B cell (primary cell): Measurements from ENCODE around the gene DTHD1. TPM values are rescaled to one million over a fixed set of nuclear protein-coding genes. Genes with fewer than 3 reads are reported as not detected.
A peak's percentile ranks its signal among the peaks of the same experiment; 100 is the strongest.

Experiments used
- ATAC-seq: fragments of 200-7000 bp; cut with Tn5 transposase; one replicate; pipeline ENCODE4 v1.10.0; 2021; ENCODE audit warnings: low read depth, mild to moderate bottlenecking, moderate number of reproducible peaks, moderate library complexity
- CTCF ChIA-PET: fragments of 350-600 bp; sonication (Branson Sonifier 250); formaldehyde crosslinking; loops from one replicate; lab custom pipeline; 2021; ENCODE audit warnings: antibody characterized with exemption, inconsistent platforms; lab: Charles Lee
- POLR2A ChIA-PET: fragments of 350-600 bp; sonication (Branson Sonifier 250); formaldehyde crosslinking; loops from one replicate; lab custom pipeline; 2021; ENCODE audit warnings: antibody characterized with exemption; lab: Charles Lee
- DNase-seq: peaks from one replicate; pipeline ENCODE4 v3.0.0; 2013
- H2AFZ ChIP-seq: 2 replicates; pipeline ENCODE4 v1.6.1; 2012; ENCODE audit warnings: mild to moderate bottlenecking, low read depth, low read length; ENCODE audit not compliant: insufficient read depth, poor library complexity, severe bottlenecking
- H3K27ac ChIP-seq, 2 donors: 1 replicate in 1 of 2; 2 replicates in 1 of 2; pipeline ENCODE4 v1.5.1; 2012 to 2013; ENCODE audit warnings: low read length in 2 of 2, mild to moderate bottlenecking in 2 of 2, moderate library complexity in 1 of 2
- H3K27me3 ChIP-seq, 4 experiments: fragments of 200-600 bp in 1 of 4; sonication (generic) in 1 of 4; replicated peaks in 1 of 4; 1 replicate in 2 of 4; 2 replicates in 2 of 4; pipeline versions ENCODE4 v1.6.1 to v1.7.0; 2013 to 2016; ENCODE audit warnings: low read length in 3 of 4, mild to moderate bottlenecking in 2 of 4, mixed read lengths in 1 of 4, moderate library complexity in 1 of 4; ENCODE audit not compliant: insufficient read depth in 4 of 4, control insufficient read depth in 3 of 4; ENCODE audit errors: control extremely low read depth in 1 of 4
- H3K36me3 ChIP-seq, 2 experiments: replicated peaks in 1 of 2; 1 replicate in 1 of 2; 2 replicates in 1 of 2; pipeline versions ENCODE4 v1.6.1 to v1.7.1; 2013; ENCODE audit warnings: low read length in 1 of 2; ENCODE audit not compliant: insufficient read depth in 2 of 2, control insufficient read depth in 1 of 2; ENCODE audit errors: control extremely low read depth in 1 of 2, extremely low read depth in 1 of 2
- H3K4me1 ChIP-seq, 2 donors: fragments of 200-600 bp in 1 of 2; sonication (generic) in 1 of 2; 1 replicate in 1 of 2; 2 replicates in 1 of 2; pipeline versions ENCODE4 v1.5.1 to v1.6.1; 2013 to 2017; ENCODE audit warnings: low read length in 2 of 2; ENCODE audit not compliant: control insufficient read depth in 2 of 2, insufficient read depth in 2 of 2
- H3K4me2 ChIP-seq: replicated peaks from 2 replicates; pipeline ENCODE3; 2012; ENCODE audit warnings: mild to moderate bottlenecking, low read depth, low read length; ENCODE audit not compliant: poor library complexity, severe bottlenecking
- H3K4me3 ChIP-seq, 5 experiments: fragments of 200-600 bp in 1 of 5; sonication (generic) in 1 of 5; 1 replicate in 3 of 5; 2 replicates in 2 of 5; pipeline versions ENCODE4 v1.5.1 to v1.7.0; 2011 to 2016; ENCODE audit warnings: low read length in 4 of 5, mild to moderate bottlenecking in 4 of 5, low read depth in 2 of 5, control low read depth in 1 of 5, moderate library complexity in 1 of 5; ENCODE audit not compliant: insufficient read depth in 1 of 5; ENCODE audit errors: control extremely low read depth in 1 of 5, extremely low read depth in 1 of 5
- H3K79me2 ChIP-seq: fragments of 200-600 bp; sonication (generic); one replicate; pipeline ENCODE4 v1.6.0; 2016; ENCODE audit warnings: low read length; ENCODE audit not compliant: control insufficient read depth, insufficient read depth
- H3K9ac ChIP-seq: fragments of 200-600 bp; sonication (generic); 2 replicates; pipeline ENCODE4 v1.6.1; 2017; ENCODE audit warnings: mild to moderate bottlenecking, low read length, moderate library complexity
- H3K9me3 ChIP-seq, 3 donors: one replicate each; pipeline versions ENCODE4 v1.6.1 to v1.7.1; 2013; ENCODE audit warnings: low read length in 2 of 3; ENCODE audit not compliant: control insufficient read depth in 2 of 3, insufficient read depth in 1 of 3; ENCODE audit errors: control extremely low read depth in 1 of 3
- H4K20me1 ChIP-seq: 2 replicates; pipeline ENCODE4 v1.6.0; 2012; ENCODE audit warnings: mild to moderate bottlenecking, low read length; ENCODE audit not compliant: insufficient read depth, control insufficient read depth, poor library complexity, severe bottlenecking
- H3K27ac Mint-ChIP-seq: one replicate; pipeline ENCODE4 v1.8.0; 2021; ENCODE audit warnings: mixed read lengths
- H3K27me3 Mint-ChIP-seq: one replicate; pipeline ENCODE4 v1.8.0; 2021; ENCODE audit warnings: mixed read lengths
- H3K4me1 Mint-ChIP-seq: one replicate; pipeline ENCODE4 v1.8.0; 2021; ENCODE audit warnings: mixed read lengths
- H3K4me3 Mint-ChIP-seq: one replicate; pipeline ENCODE4 v1.8.0; 2021; ENCODE audit warnings: mixed read lengths
- H3K9me3 Mint-ChIP-seq: one replicate; pipeline ENCODE4 v1.8.0; 2022; ENCODE audit warnings: mixed read lengths; ENCODE audit not compliant: insufficient read depth
- EZH2 ChIP-seq: IDR thresholded peaks from 2 replicates; pipeline ENCODE4 v1.6.1; 2012; ENCODE audit warnings: borderline replicate concordance, low read depth, mild to moderate bottlenecking, moderate library complexity, low read length; ENCODE audit not compliant: insufficient read depth, poor library complexity, severe bottlenecking
- WGBS: methylation state at CpG from one replicate; pipeline ENCODE4 v1.1.5; 2013; ENCODE audit warnings: missing lambda C conversion rate; ENCODE audit not compliant: insufficient coverage; 5-methylcytosine and 5-hydroxymethylcytosine counted together
- intact Hi-C: fragments of 100-400 bp; cut with micrococcal nuclease; formaldehyde crosslinking; loops from one replicate; pipeline ENCODE4 v1.10.0; 2022
- polyA plus RNA-seq: library from polyadenylated mRNA; depleted of rRNA; stranded (reverse); fragments of >200 nt; gene quantifications from 2 replicates; pipeline ENCODE4 v1.2.3, GENCODE V29; 2012
- total RNA-seq, 2 donors: library from RNA; stranded (reverse); fragments of 120-200 nt in 1 of 2; gene quantifications; 1 replicate in 1 of 2; 2 replicates in 1 of 2; pipeline versions ENCODE4 v1.2.3 to v1.2.4, GENCODE V29; 2013 to 2022
- TF ChIP-seq, protein P1 (sequence below): fragments of 200-600 bp; IDR thresholded peaks from one replicate; pipeline ENCODE4 v1.8.0; 2022; ENCODE audit warnings: antibody characterized with exemption, mild to moderate bottlenecking

Gene DTHD1
- total and polyA plus RNA-seq, 2 donors (not counting 1 experiment from before 2014, with no cell fraction given), result 0.04 TPM; not detected in 1

GRCh38 chr4:36332023-36332781 is 50.8 kb downstream of the DTHD1 start:
- intact Hi-C loops, result loop anchor here (2.0 kb wide), 1 partner anchor 17 kb away; no protein-coding TSS in a partner anchor
- 80% methylated on average over 3 of the region's 7 CpGs for WGBS
- H3K4me3 Mint-ChIP-seq, result no peak overlapping the region
- TF ChIP-seq, protein P1, sequence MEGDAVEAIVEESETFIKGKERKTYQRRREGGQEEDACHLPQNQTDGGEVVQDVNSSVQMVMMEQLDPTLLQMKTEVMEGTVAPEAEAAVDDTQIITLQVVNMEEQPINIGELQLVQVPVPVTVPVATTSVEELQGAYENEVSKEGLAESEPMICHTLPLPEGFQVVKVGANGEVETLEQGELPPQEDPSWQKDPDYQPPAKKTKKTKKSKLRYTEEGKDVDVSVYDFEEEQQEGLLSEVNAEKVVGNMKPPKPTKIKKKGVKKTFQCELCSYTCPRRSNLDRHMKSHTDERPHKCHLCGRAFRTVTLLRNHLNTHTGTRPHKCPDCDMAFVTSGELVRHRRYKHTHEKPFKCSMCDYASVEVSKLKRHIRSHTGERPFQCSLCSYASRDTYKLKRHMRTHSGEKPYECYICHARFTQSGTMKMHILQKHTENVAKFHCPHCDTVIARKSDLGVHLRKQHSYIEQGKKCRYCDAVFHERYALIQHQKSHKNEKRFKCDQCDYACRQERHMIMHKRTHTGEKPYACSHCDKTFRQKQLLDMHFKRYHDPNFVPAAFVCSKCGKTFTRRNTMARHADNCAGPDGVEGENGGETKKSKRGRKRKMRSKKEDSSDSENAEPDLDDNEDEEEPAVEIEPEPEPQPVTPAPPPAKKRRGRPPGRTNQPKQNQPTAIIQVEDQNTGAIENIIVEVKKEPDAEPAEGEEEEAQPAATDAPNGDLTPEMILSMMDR, result no peak
- no peak for TF ChIP-seq EZH2
- H3K9me3 ChIP-seq, result no peaks in the 10 kb centered on the region
- ATAC-seq, result peak; percentile 17
- H3K27ac Mint-ChIP-seq, result peak overlapping the region; percentile 34
- H3K27me3 Mint-ChIP-seq, result no peaks in the 10 kb centered on the region
- peaks cover 7 to 14% of the 10 kb centered on the region in 2 donors for H3K4me1 ChIP-seq
- H3K4me1 Mint-ChIP-seq, result peaks cover 30% of the 10 kb centered on the region
- H3K4me3 ChIP-seq, result peak overlapping the region in 1 of 5 experiments; percentile 6
- H2AFZ ChIP-seq, result no peak overlapping the region
- H3K27me3 ChIP-seq, result no peaks in the 10 kb centered on the region
- CTCF ChIA-PET, result interaction anchor here (0.8 to 1.5 kb wide), 5 partner anchors 16 to 77 kb away, joined by 3 to 8 read pairs (median 3); no protein-coding TSS in a partner anchor
- H3K27ac ChIP-seq, result peak overlapping the region in 1 of 2 donors; percentile 3
- H4K20me1 ChIP-seq, result no peaks in the 10 kb centered on the region
- POLR2A ChIA-PET, result no interaction called here
- no peak overlapping the region for H3K9ac ChIP-seq
- DNase-seq, result no peak
- no peaks in the 10 kb centered on the region for H3K79me2 ChIP-seq
- H3K36me3 ChIP-seq, result no peaks in the 10 kb centered on the region
- no peaks in the 10 kb centered on the region for H3K9me3 Mint-ChIP-seq
- peak overlapping the region; percentile 26 for H3K4me2 ChIP-seq

DNA sequence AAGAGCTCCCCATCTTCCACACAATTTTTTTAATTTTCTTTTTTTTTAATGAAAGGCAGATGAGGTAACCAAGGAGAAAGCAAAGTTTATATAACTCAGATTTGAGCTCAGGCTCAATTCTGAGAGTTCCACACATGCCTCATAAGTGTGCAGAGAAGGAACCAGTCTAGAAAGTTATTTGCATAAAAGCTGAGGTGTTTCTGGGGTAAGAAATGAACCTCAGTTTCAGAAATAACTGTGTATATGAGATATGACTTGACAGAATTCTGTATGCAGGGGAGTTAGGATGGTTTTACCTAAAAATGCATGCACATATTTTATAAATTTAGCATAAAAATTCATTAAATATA is 51.3 kb downstream of the DTHD1 start:
- peak overlapping the region; percentile 26 for H3K4me2 ChIP-seq
- no peaks in the 10 kb centered on the region for H3K27me3 ChIP-seq
- ATAC-seq (peak; percentile 58), DNase-seq (peak; percentile 21)
- no peak for TF ChIP-seq EZH2
- TF ChIP-seq, protein P1, result no peak
- ChIA-PET CTCF (interaction anchor here (0.8 to 1.5 kb wide), 5 partner anchors 15 to 78 kb away, joined by 3 to 8 read pairs (median 3); no protein-coding TSS in a partner anchor), POLR2A (no interaction called here)
- peak overlapping the region in 1 of 5 experiments; percentile 6 for H3K4me3 ChIP-seq
- no peaks in the 10 kb centered on the region for H3K27me3 Mint-ChIP-seq
- no peaks in the 10 kb centered on the region for H3K9me3 Mint-ChIP-seq
- H3K4me3 Mint-ChIP-seq, result no peak overlapping the region
- H4K20me1 ChIP-seq, result no peaks in the 10 kb centered on the region
- H2AFZ ChIP-seq, result no peak overlapping the region
- H3K79me2 ChIP-seq, result no peaks in the 10 kb centered on the region
- no peaks in the 10 kb centered on the region for H3K36me3 ChIP-seq
- peaks cover 26% of the 10 kb centered on the region for H3K4me1 Mint-ChIP-seq
- H3K4me1 ChIP-seq, result peaks cover 7 to 14% of the 10 kb centered on the region in 2 donors
- no peak overlapping the region for H3K27ac Mint-ChIP-seq
- H3K9me3 ChIP-seq, result no peaks in the 10 kb centered on the region
- H3K27ac ChIP-seq, result no peak overlapping the region
- intact Hi-C loops, result loop anchor here (2.0 kb wide), 1 partner anchor 16 kb away; no protein-coding TSS in a partner anchor
- no peak overlapping the region for H3K9ac ChIP-seq
